Stimulated activated CD8-positive, alpha-beta memory T cell treated with anti-CD3 and anti-CD28 coated beads, Interleukin-15, amount 100 ng/mL, for 4 hours (primary cell): ENCODE results near the gene KIF22.
"Not testable (repeated sequence)": the region's sequence is repeated elsewhere in the genome, so short reads cannot be mapped to it uniquely, and the experiment has no call there.

Experiments
- DNase-seq, 2 donors: peaks; one replicate each; pipeline ENCODE4 v3.0.0-alpha.2; 2020; ENCODE audit warnings: low read depth in 2 of 2

The KIF22 gene

DNA sequence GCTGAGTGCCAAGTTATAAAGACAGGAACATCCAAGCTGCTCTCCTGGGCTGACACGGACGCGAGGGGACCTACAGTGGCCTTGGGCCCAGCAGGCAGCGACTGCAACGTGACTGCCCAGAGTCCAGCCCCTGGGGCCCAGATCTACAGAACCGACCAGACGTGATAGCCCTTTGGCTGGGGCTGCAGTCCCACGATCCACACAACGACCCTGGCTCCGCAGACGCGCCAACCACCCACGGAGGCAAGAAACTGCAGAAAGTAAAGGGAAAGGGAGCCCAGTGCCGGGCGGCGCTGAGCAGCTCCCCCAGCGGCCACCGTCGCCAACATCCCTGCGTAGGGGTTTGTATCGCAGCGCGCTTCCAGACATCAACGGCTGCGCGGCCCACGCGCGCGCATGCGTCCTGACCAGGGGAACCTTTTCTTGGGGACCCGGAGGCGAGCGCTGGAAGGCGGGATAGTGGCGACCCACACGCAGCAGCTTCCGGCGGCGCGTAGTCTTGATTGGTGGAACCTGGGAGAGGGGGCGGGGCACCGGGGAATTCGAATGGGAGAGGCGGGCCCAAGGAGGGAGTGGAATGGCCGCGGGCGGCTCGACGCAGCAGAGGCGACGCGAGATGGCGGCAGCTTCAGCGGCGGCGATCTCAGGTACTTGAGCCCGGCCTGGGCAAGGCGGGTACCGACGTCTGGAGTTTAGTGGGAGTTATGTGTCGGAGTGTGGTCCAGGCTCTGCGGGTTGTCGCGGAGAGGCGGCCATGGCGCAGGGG lies at the start of gene KIF22:
Gene KIF22 (plus strand): TSS at position 569 of the 766 bp plus-strand sequence. CDS start 9 bp downstream, at position 578.
- peak; percentile 99 for DNase-seq

DNA sequence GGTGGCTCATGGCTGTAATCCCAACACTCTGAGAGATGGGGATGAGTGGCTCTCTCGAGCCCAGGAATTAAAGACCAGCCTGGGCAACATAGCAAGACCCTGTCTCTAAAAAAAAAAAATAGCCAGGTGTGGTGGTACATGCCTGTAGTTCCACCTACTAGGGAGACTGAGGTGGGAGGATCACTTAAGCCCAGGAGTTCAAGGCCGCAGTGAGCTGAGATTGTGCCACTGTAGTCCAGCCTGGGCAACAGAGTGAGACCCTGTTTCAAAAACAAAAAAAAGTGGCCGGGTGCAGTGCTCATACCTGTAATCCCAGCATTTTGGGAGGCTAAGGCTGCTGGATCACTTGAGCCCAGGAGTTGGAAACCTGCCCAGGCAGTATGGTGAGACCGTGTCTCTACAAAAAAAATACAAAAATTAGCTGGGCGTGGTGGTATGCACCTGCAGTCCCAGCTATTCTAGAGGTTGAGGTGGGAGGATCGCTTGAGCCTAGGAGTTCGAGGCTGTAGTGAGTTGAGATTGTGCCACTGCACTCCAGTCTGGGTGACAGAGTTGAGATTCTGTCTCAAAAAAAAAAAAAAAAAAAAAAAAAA lies 47.8 kb upstream of the KIF22 start:
- DNase-seq: no peak

DNA sequence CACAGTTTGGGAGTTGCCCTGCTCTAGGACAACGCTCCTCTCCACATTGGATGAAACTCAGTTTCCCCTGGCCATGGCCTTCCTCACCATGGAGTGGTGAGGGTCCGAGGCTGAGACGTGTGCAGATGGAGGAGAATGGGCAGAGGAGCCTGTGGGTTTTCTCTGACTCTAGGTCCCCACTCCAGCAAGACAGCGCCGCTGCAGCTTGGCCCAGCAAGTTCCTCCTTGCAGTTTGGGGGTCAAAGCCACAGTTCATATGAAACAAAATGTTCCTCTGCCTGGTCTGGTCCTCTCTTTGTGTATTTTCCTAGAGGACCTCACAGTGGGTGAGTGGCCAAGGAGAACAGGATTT lies 47.1 kb upstream of the KIF22 start:
- no peak for DNase-seq

DNA sequence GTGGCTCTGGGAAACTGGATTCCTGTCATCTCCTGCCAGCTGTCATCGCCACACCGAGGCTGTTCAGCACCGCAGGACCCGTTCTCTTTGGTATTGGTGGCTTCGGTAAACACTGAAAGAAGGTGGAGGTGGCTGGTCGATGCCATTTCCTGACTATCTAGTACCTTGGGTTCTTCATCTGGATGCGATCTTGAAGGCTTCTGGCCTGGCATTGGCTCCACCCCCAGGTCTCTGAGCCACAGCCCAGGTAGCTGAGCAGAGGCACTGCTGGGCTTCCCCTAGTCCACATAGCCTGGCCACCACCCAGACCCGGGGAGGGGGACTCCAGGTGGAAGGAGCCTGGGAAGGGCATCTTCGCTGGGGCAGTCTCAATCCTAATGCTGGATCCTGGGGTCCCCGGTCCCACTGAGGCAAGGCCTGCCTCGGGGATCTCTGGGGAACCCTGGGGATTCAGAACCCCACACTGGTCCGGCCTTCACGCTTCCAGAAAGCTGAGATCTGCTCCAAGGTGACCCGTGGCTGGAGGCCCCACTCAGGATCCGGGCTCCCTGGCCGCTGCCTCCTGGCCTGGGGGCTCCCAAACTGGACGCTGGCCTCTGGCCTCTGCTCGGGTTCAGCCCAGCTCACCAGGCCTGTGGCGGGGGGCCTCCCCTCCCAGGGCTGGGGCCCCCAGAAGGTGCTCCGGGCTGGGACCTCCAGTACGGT lies 46.6 kb upstream of the KIF22 start:
- DNase-seq: no peak

DNA sequence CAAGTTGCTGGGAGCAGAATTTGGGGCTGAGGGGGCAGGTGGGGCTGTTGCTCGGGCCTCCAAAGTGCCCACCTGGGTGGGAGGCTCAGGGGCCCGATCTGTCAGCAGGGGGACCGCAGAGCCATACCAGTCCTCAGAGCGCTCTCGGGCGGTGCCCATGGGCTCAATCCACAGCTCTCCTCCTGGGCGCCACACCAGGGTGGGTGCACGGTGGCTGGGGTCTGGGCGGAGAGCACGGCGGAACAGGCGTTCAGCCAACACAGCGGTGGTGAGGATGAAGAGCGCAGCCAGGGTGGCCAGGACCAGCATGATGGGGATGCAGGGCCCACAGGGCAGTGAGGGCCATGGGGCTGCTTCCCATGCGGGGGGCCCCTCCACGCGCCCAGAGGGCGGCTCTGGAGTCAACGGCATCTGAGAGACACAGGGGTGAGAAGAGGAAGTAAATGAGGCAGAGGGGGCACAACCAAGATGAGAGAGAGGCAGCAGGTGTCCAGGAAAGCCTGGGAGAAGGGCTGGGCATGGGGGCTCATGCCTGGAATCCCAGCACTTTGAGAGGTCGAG lies 45.9 kb upstream of the KIF22 start:
- DNase-seq: no peak

DNA sequence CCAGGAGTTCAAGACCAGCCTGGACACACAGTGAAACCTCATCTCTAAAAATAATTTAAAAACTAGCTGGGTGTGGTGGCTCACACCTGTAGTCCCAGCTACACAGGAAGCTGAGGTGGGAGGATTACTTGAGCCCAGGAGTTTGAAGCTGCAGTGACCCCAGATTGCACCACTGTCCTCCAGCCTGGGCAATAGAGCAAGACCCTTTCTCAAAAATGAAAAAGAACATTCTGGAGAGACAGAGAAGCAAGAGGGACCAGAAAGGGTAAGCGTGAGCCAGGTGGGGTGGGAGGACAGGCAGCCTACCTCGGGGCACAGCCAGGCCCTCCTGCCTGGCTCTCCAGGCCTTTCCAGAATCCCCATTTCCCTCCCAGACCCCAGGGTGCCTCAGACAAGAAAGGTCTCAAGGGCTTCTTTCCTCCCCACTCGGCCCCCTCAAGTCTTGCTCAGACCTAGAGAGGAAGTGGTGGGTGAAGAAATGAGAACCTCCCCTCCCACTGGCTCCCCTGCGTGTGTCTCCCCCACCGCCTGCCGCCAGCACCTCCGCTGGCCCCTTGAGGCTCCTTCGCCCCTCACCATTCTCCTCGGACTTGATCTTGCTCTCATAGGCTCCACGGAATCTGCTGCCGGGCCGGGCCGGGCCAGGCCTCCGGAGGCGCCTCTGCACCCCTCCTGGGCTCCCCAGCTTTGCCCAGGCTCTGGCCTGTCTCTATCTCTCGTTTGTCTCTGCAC lies 45.3 kb upstream of the KIF22 start:
- DNase-seq: peak in 1 of 2 donors; percentile 23

DNA sequence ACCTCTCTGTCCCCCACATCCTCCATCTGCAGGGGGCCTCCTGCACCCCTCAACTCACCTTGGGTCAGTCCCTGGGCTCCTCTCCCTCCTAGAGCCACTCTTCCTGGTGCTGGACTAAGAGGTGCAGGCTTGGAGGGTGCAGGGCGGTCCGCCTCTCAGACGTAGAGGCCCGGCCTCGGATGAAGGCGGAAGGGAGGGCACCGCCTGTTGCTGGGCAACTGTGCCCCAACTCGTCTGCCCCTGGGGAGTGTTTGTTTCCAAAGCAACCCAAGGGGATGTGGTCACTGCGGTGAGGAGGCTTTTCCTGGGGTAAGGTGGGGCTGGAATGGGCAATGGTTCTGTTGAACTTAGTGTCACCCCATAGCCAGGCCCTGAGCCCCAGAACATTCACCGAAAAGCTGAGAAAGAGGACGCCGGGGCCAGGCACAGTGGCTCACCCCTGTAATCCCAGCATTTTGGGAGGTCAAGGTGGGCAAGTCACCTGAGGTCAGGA lies 44.7 kb upstream of the KIF22 start, which contains the start of gene C16orf54:
Gene C16orf54 (minus strand): TSS at position 138 of the 493 bp plus-strand sequence. CDS start 1,039 bp downstream, outside the sequence.
- peak; percentile 71 to 80 for DNase-seq

DNA sequence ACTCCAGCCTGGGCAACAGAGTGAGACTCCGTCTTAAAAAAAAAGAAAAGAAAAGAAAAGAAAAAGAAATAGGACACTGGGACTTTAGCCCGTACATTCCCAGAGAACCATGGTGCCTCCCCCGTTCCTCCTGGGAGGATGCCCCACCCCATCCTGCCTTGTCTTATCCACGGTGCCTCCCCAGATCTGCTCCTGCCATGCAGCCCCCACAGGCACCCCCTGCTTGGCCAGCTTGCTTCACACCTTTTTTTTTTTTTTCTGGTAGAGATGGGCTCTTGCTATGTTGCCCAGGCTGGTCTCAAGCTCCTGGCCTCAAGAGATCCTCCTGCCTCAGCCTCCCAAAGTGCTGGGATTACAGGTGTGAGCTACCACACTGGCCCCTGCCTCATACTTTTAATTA lies 44.0 kb upstream of the KIF22 start:
- DNase-seq: not testable (repeated sequence)

DNA sequence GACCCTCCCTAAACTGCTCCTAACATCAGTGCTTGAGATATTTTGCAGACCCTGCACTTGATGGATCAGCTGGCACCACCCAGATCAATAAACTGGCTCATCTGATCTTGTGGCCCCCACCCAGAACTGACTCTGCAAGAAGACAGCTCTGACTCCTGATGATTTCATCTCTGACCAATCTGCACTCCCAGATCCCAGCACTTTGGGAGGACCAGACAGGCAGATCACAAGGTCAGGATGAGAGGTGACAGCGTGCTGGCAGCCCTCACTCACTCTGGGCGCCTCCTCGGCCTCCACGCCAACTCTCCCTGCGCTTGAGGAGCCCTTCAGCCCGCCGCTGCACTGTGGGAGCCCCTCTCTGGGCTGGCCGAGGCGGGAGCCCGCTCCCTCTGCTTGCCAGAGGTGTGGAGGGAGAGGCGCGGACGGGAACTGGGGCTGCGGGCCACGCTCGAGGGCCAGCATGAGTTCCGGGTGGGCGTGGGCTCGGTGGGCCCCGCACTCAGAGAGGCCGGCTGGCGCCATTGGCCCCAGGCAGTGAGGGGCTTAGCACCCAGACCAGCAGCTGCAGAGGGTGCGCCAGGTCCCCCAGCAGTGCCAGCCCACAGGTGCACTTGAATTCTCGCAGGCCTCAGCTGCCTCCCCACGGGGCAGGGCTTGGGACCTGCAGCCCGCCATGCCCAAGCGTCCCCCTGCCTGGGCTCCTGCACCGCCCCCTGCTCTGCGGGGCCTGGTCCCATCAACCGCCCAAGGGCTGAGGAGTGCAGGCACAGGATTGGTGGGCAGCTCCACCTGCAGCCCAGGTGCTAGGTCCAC lies 42.4 kb upstream of the KIF22 start:
- no peak for DNase-seq

DNA sequence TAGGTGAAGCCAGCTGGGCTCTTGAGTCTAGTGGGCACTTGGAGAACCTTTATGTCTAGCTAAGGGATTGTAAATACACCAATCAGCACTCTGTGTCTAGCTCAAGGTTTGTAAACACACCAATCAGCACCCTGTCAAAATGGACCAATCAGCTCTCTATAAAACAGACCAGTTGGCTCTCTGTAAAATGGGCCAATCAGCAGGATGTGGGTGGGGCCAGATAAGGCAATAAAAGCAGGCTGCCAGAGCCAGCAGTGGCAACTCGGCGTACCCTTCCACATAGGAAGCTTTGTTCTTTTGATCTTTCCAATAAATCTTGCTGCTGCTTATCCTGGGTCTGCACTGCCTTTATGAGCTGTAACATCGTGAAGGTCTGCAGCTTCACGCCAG lies 41.8 kb upstream of the KIF22 start:
- not testable (repeated sequence) for DNase-seq

DNA sequence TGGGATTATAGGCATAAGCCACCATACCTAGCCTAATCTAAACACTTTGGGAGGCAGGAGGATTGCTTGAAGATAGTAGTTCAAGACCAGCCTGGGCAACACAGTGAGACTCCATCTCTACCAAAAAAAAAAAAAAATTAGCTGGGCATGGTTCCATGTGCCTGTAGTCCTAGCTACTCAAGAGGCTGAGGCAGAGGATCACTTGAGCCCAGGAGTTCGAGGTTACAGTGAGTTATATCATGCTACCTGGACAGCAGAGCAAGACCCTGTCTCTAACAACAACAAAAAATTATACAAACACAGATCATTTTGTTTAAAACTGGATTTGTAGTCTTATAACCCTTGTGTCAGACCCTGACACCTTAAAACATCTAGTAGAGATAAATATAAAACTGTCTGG lies 37.0 kb upstream of the KIF22 start:
- no peak for DNase-seq

DNA sequence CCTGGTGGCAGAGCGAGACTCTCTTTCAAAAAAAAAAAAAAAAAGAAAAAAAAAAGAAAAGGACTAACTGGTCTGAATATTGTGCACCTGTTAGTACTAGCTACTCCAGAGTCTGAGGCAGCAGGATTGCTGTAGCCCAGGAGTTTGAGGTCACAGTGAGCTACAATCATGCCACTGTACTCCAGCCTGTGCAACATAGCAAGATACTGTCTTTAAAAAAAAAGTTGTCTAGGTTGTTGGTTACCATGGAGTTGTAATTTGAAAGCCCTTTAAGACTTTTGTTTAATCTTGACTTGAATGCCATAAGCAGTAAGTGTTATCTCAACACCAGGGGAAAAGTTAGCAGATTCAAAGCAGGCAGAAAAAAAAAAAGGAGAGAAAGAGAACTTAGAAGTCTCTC lies 33.9 kb upstream of the KIF22 start:
- DNase-seq: no peak

DNA sequence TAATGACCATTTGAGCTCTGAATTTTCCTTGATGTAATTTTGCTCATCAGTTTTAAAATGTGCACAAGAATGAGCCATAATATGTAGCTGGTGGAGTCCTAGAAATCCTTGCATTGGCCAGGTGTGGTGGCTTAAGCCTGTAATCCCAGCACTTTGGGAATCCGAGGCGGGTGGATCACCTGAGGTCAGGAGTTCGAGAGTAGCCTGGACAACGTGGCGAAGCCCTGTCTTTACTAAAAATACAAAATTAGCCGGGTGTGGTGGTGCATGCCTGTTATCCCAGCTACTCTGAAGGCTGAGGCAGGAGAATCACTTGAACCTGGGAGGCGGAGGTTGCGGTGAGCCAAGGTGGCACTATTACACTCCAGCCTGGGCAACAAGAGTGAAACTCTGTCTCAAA lies 33.5 kb upstream of the KIF22 start:
- not testable (repeated sequence) for DNase-seq

DNA sequence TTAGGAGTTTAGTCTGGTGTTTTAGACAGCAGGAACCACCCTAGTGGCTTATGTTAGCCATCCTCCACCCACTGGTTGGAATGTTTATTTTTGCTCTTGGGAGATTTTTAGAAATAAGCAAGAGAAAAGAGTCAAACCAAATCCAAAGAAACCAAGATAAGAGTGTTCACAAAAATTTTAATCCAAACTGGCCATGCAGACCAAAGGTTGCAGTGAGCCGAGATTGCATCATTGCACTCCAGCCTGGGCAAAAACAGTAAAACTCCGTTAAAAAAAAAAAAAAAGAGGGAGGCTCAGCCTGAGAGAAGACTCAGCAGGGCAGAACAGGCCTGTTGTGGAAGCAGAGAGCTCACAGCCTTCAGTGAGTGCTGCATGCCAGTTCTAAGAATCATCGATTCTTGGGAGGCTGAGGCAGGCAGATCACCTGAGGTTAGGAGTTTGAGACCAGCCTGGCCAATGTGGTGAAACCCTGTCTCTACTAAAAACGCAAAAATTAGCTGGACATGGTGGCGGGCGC lies 32.5 kb upstream of the KIF22 start:
- DNase-seq: no peak

DNA sequence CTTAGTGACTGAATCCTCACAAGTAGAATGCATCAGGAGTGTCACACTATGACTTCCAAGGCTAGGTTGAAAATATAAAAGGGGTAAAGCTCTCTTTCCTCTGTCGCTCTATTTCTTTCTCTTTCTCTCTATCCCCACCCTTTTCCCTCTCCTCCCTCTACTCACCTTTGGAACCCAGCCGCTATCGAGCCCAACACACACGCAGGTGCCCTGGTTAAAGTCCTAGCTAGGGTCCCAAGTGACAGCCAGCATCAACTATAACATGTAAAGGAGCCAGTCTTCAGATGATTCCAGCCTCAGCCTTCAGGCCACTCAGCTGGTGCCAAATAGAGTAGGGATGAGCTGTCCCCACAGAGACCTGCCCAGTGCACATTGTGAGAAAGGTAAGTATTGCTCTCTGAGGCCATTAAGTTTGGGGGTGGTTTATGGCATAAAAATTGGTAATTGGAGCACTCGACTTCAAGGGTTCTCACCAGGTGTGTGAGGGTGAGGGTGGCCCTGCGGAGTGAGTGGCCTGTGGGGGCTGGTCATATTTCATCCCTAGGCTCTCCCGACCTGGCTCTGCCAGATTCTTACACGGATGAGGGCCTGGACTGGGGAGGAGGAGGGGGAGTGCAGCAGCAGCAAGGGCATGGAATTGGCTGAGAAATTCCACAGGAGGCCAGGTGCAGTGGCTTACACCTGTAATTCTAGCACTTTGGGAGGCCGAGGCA lies 29.8 kb upstream of the KIF22 start:
- no peak for DNase-seq

DNA sequence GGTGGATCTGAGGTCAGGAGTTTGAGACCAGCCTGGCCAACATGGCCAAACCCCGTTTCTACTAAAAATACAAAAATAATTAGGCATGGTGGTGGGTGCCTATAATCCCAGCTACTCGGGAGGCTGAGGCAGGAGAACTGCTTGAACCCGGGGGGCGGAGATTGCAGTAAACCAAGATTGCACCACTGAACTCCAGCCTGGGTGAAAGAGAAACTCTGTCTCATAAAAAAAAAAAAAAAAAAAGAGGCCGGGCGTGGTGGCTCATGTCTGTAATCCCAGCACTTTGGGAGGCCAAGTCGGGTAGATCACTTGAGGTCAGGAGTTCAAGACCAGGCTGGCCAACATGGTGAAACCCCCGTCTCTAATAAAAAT lies 29.3 kb upstream of the KIF22 start:
- not testable (repeated sequence) for DNase-seq

DNA sequence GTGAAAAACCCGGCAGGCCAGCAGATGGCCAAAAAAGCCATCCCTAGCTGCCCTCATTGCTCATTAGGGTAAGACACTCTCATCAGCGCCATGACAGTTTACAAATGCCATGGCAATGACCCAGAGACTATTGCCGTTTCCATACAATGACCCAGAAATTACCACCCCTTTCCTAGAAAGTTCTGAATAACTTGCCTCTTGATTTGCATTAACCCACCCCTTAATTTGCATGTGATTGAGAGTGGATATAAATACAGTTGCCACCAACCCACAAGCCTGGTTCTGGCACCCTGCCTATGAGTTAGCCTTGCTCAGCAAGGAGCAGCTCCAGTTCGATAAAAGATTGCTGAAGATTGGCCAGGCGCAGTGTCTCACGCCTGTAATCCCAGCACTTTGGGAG lies 28.7 kb upstream of the KIF22 start:
- DNase-seq: no peak

DNA sequence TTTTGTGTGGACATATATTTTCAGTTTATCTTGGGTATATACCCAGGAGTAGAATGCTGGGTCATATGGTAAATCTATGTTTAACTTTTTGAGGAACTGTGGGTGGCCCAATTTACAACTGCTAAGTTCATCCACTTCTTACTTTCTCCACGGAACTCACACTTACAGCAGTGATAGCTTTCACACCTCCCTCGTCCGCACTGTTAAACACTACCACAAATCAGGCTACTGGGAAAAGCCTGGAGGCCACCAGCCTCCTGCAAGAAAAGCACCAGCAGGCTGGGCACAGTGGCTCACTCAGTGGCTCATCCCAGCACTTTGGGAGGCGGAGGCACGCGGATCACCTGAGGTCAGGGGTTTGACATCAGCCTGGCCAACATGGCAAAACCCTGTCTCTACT lies 27.2 kb upstream of the KIF22 start:
- no peak for DNase-seq

DNA sequence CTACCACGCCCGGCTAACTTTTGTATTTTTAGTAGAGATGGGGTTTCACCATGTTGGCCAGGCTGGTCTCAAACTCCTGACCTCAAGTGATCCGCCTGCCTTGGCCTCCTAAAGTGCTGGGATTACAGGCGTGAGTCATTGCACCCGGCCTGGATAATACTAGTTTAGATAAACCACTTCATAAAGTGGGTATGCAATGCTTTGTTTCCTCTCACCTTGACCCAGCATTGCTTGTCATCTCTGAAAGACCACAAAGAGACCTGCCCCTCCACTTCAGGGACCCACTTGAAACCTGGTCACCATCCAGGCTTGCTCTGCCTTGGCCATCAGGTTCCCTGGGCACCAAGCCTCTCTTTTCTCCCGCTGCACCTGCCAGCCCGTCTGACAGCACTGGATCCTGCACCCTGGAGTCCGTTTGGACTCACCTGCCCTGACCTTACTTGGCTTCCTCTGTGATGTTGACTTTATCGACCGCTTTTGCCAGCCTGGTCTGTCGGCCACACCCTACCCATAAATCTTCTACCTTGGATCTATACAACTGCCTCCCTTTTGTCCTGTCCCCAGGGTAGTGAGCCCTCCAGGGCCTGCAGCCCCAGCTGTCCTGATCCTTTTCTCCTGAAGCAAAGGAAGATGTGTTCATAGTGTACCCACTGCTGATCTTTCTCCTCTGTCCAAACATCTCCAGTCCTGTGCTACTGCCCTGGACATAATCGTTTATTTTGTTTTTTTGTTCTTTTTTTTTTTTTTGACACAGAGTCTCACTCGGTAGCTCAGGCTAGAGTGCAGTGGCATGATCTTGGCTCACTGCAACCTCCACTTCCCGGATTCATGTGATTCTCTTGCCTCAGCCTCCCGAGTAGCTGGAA lies 25.2 kb upstream of the KIF22 start:
- DNase-seq: no peak
